Panc1 (cell line): ENCODE data around the gene DGKG. TPM values are rescaled to one million over a fixed set of nuclear protein-coding genes. Genes with fewer than 3 reads are reported as not detected.

Experiments
- ATAC-seq: fragments of 200-7000 bp; cut with Tn5 transposase; 2 replicates; pipeline ENCODE4 v1.9.1; 2020; ENCODE audit warnings: mild to moderate bottlenecking, moderate library complexity
- BruUV-seq: library from RNA; stranded (reverse); fragments of 400-500 nt; replicated peaks from 2 replicates; lab custom pipeline; 2021; lab: Mats Ljungman, UMichigan
- CTCF ChIA-PET: fragments of 300-600 bp; sonication (Branson Sonifier 250); formaldehyde crosslinking; loops from one replicate; lab custom pipeline; 2022; ENCODE audit warnings: antibody characterized with exemption; lab: Charles Lee
- POLR2A ChIA-PET: fragments of 300-600 bp; sonication (Branson Sonifier 250); formaldehyde crosslinking; loops from one replicate; lab custom pipeline; 2022; ENCODE audit warnings: antibody characterized with exemption; lab: Charles Lee
- DNase-seq: peaks from one replicate; pipeline ENCODE4 v3.0.0-alpha.2; 2010; ENCODE audit warnings: low read depth, low spot score
- H3K27ac ChIP-seq: 2 replicates; pipeline ENCODE4 v1.5.1; 2011; ENCODE audit warnings: mild to moderate bottlenecking, low read length, inconsistent platforms
- H3K27me3 ChIP-seq: fragments of 200-500 bp; sonication (Bioruptor generic); 2 replicates; pipeline ENCODE4 v1.6.0; 2014; ENCODE audit warnings: low read length, inconsistent platforms; ENCODE audit not compliant: control insufficient read depth, insufficient read depth
- H3K36me3 ChIP-seq: fragments of 200-500 bp; sonication (Bioruptor generic); 2 replicates; pipeline ENCODE4 v1.5.1; 2014; ENCODE audit warnings: inconsistent platforms, mild to moderate bottlenecking, low read length, moderate library complexity; ENCODE audit not compliant: control insufficient read depth, insufficient read depth
- H3K4me1 ChIP-seq: 2 replicates; pipeline ENCODE4 v1.5.1; 2011; ENCODE audit warnings: inconsistent platforms, mild to moderate bottlenecking, low read length, moderate library complexity; ENCODE audit not compliant: control insufficient read depth, insufficient read depth
- H3K4me3 ChIP-seq, 2 experiments: 2 replicates each; pipeline ENCODE4 v1.5.1; 2011 to 2012; ENCODE audit warnings: low read depth in 2 of 2, low read length in 2 of 2, mild to moderate bottlenecking in 2 of 2, inconsistent platforms in 1 of 2, moderate library complexity in 1 of 2
- H3K9me3 ChIP-seq: fragments of 200-500 bp; sonication (Bioruptor generic); 2 replicates; pipeline ENCODE4 v1.5.1; 2014; ENCODE audit warnings: low read depth, mild to moderate bottlenecking, inconsistent platforms, low read length, moderate library complexity; ENCODE audit not compliant: control insufficient read depth, insufficient read depth
- CTCF ChIP-seq: fragments of 450-650 bp; IDR thresholded peaks from 2 replicates; pipeline ENCODE4 v1.5.1; 2017; ENCODE audit warnings: mild to moderate bottlenecking
- POLR2AphosphoS5 ChIP-seq: IDR thresholded peaks from 2 replicates; pipeline ENCODE4 v1.6.1; 2012; ENCODE audit warnings: mild to moderate bottlenecking, low read depth, low read length, moderate library complexity
- REST ChIP-seq, 2 experiments: IDR thresholded peaks; 2 replicates each; pipeline ENCODE4 v1.6.1; 2011 to 2012; ENCODE audit warnings: low read depth in 2 of 2, control low read depth in 1 of 2, low read length in 1 of 2, mild to moderate bottlenecking in 1 of 2, moderate library complexity in 1 of 2; ENCODE audit not compliant: insufficient read depth in 1 of 2
- SIN3A ChIP-seq: IDR thresholded peaks from 2 replicates; pipeline ENCODE4 v1.6.1; 2012; ENCODE audit warnings: low read depth, mild to moderate bottlenecking, low read length, moderate library complexity, borderline replicate concordance; ENCODE audit not compliant: insufficient read depth
- TCF7L2 ChIP-seq: IDR thresholded peaks from 2 replicates; pipeline ENCODE4 v1.6.1; 2011; ENCODE audit warnings: mild to moderate bottlenecking, low read depth, low read length, inconsistent platforms
- in situ Hi-C: cut with HindIII; loops from 2 replicates; pipeline ENCODE4 v1.10.0; 2016; ENCODE audit warnings: low sequenced_read_pairs, low pct_unique_long_range_greater_than_20kb
- intact Hi-C: fragments of 100-400 bp; cut with micrococcal nuclease; formaldehyde crosslinking; loops from one replicate; pipeline ENCODE4 v1.10.0; 2022; ENCODE audit not compliant: unreplicated experiment
- total RNA-seq: library from RNA; stranded (reverse); gene quantifications from one replicate; pipeline ENCODE4 v1.2.1, GENCODE V29; 2021; ENCODE audit not compliant: unreplicated experiment

DGKG gene
- total RNA-seq, 1 experiment from 2014 or later, result 0.46 TPM

- Histone ChIP-seq H3K36me3 (no peaks in the 10 kb centered on the region), H3K4me3 (no peak overlapping the region), H3K4me1 (no peaks in the 10 kb centered on the region), H3K27ac (no peak overlapping the region), H3K9me3 (no peaks in the 10 kb centered on the region), H3K27me3 (peaks cover 7% of the 10 kb centered on the region; the same call in 1 of the 2 replicates)
- CTCF ChIA-PET, result no interaction called here
- DNase-seq, result no peak
- in situ Hi-C loops (no loop called here), intact Hi-C loops (no loop called here)
- no TSS peak for BruUV-seq
- POLR2A ChIA-PET, result interaction anchor here (0.7 kb wide), 1 partner anchor 68 kb away, joined by 3 read pairs; no protein-coding TSS in a partner anchor
- TF ChIP-seq TCF7L2, result no peak
- no peak for TF ChIP-seq CTCF
- no peak for TF ChIP-seq REST (IDR thresholded peaks at IDR 0.05; ENCODE audit: insufficient read depth in 1 of 2, low read depth in 2 of 2, low read length in 1 of 2)
- TF ChIP-seq SIN3A, result no peak
- no peak for TF ChIP-seq POLR2AphosphoS5
- no peak for ATAC-seq
Observed at GRCh38 chr3:186320862-186321568, 41.0 kb downstream of the DGKG start.

GRCh38 chr3:186319945-186320344 lies 42.1 kb downstream of the DGKG start:
- in situ Hi-C loops (no loop called here), intact Hi-C loops (no loop called here)
- no TSS peak for BruUV-seq
- H3K27me3 ChIP-seq, result peaks cover 7% of the 10 kb centered on the region; the same call in 1 of the 2 replicates
- H3K36me3 ChIP-seq, result no peaks in the 10 kb centered on the region
- no peaks in the 10 kb centered on the region for H3K9me3 ChIP-seq
- H3K27ac ChIP-seq, result no peak overlapping the region
- no peak for TF ChIP-seq REST (IDR thresholded peaks at IDR 0.05; ENCODE audit: insufficient read depth in 1 of 2, low read depth in 2 of 2, low read length in 1 of 2)
- TF ChIP-seq POLR2AphosphoS5, result no peak
- TF ChIP-seq CTCF, result no peak
- no peak for TF ChIP-seq TCF7L2
- POLR2A ChIA-PET, result no interaction called here
- no peak for DNase-seq
- H3K4me1 ChIP-seq, result no peaks in the 10 kb centered on the region
- ATAC-seq, result no peak
- H3K4me3 ChIP-seq, result no peak overlapping the region
- CTCF ChIA-PET, result no interaction called here
